ENCODE results near the gene NT5C1B. TPM values are rescaled to one million over a fixed set of nuclear protein-coding genes. Genes with fewer than 3 reads are reported as not detected.

Gene NT5C1B
- total and polyA plus RNA-seq, 2 experiments from 2014 or later: not detected

- H3K27ac ChIP-seq (ENCODE audit: low read depth): no peak overlapping the region
- Mint-ChIP-seq H3K9me3 (peaks cover 48% of the 10 kb centered on the region), H3K4me3 (no peak overlapping the region), H3K27ac (no peak overlapping the region), H3K27me3 (ENCODE audit: insufficient read depth, low read depth, poor library complexity) (no peaks in the 10 kb centered on the region), H3K4me1 (no peaks in the 10 kb centered on the region), H3K36me3 (ENCODE audit: low read depth) (peaks cover 29% of the 10 kb centered on the region)
- 0 out of 2 replicates have a peak, but pooled peaks cover 4% of the 10 kb centered on the region for H3K36me3 ChIP-seq (ENCODE audit: insufficient read depth)
- H3K9me2 ChIP-seq (ENCODE audit: insufficient read depth): peaks cover 5% of the 10 kb centered on the region
- H3K4me1 ChIP-seq (ENCODE audit: insufficient read depth): no peaks in the 10 kb centered on the region
- H3K79me2 ChIP-seq (replicated peaks; ENCODE audit: insufficient read depth): no peaks in the 10 kb centered on the region
- H4K20me1 ChIP-seq (replicated peaks; ENCODE audit: insufficient read depth): no peaks in the 10 kb centered on the region
- TF ChIP-seq NANOG (IDR thresholded peaks at IDR 0.05; ENCODE audit: borderline replicate concordance) (no peak), ZNF331 (CRISPR knock-in tag; IDR thresholded peaks at IDR 0.05; ENCODE audit: low read depth) (no peak), JUNB (IDR thresholded peaks at IDR 0.05; ENCODE audit: unreplicated experiment) (no peak)
- H3K4me2 ChIP-seq: no peak overlapping the region
- no peak overlapping the region for H3K4me3 ChIP-seq
- ATAC-seq (no peak), DNase-seq (ENCODE audit: low spot score) (no peak)
- no peaks in the 10 kb centered on the region for H3F3A ChIP-seq (replicated peaks; ENCODE audit: low read depth)
- H2AFZ ChIP-seq: no peak overlapping the region
- H3K27me3 ChIP-seq (ENCODE audit: insufficient read depth): no peaks in the 10 kb centered on the region
These were observed 41.6 kb upstream of the NT5C1B start for GRCh38 chr2:18630941-18631340.

GRCh38 chr2:18630541-18630940, 41.2 kb upstream of the NT5C1B start:
- TF ChIP-seq POLR2AphosphoS5 (IDR thresholded peaks at IDR 0.05; ENCODE audit: low read depth) (no peak), STAT1 (IDR thresholded peaks at IDR 0.05; ENCODE audit: unreplicated experiment) (no peak), EZH2 (IDR thresholded peaks at IDR 0.05; ENCODE audit: low read depth, unreplicated experiment) (no peak), NANOG (IDR thresholded peaks at IDR 0.05; ENCODE audit: borderline replicate concordance) (no peak), ZNF114 (CRISPR knock-in tag; IDR thresholded peaks at IDR 0.05) (no peak), EZH2phosphoT487 (IDR thresholded peaks at IDR 0.05; ENCODE audit: unreplicated experiment) (no peak), JUNB (IDR thresholded peaks at IDR 0.05; ENCODE audit: unreplicated experiment) (no peak), ZNF331 (CRISPR knock-in tag; IDR thresholded peaks at IDR 0.05; ENCODE audit: low read depth) (no peak), REST (IDR thresholded peaks at IDR 0.05; ENCODE audit: unreplicated experiment) (no peak), CREB1 (CRISPR knock-in tag; IDR thresholded peaks at IDR 0.05; ENCODE audit: low read depth) (no peak), ZNF462 (CRISPR knock-in tag; IDR thresholded peaks at IDR 0.05) (no peak)
- Histone ChIP-seq H3K4me2 (no peak overlapping the region), H3K36me3 (ENCODE audit: insufficient read depth) (0 out of 2 replicates have a peak, but pooled peaks cover 4% of the 10 kb centered on the region), H3K4me3 (no peak overlapping the region), H3K4me1 (ENCODE audit: insufficient read depth) (no peaks in the 10 kb centered on the region), H4K20me1 (replicated peaks; ENCODE audit: insufficient read depth) (no peaks in the 10 kb centered on the region), H3K79me2 (replicated peaks; ENCODE audit: insufficient read depth) (no peaks in the 10 kb centered on the region), H3K27me3 (ENCODE audit: insufficient read depth) (no peaks in the 10 kb centered on the region), H2AFZ (no peak overlapping the region), H3K9me2 (ENCODE audit: insufficient read depth) (peaks cover 5% of the 10 kb centered on the region), H3K27ac (ENCODE audit: low read depth) (no peak overlapping the region), H3F3A (replicated peaks; ENCODE audit: low read depth) (no peaks in the 10 kb centered on the region)
- Mint-ChIP-seq H3K4me3 (no peak overlapping the region), H3K4me1 (no peaks in the 10 kb centered on the region), H3K27ac (no peak overlapping the region), H3K36me3 (ENCODE audit: low read depth) (peaks cover 29% of the 10 kb centered on the region), H3K9me3 (peaks cover 46% of the 10 kb centered on the region), H3K27me3 (ENCODE audit: insufficient read depth, low read depth, poor library complexity) (no peaks in the 10 kb centered on the region)
- ATAC-seq (no peak), DNase-seq (ENCODE audit: low spot score) (no peak)
